Neuron (in vitro differentiated cells): Measurements from ENCODE around the gene TTC4.
"Not testable (repeated sequence)": the region's sequence is repeated elsewhere in the genome, so short reads cannot be mapped to it uniquely, and the experiment has no call there.

Experiments used
- H2AFZ ChIP-seq: one replicate; pipeline ENCODE4 v1.6.1; 2013; ENCODE audit warnings: low read depth, mild to moderate bottlenecking, inconsistent platforms, low read length, moderate library complexity
- H3K27me3 ChIP-seq: one replicate; pipeline ENCODE4 v1.6.1; 2013; ENCODE audit warnings: low read length; ENCODE audit not compliant: insufficient read depth
- H3K36me3 ChIP-seq: one replicate; pipeline ENCODE4 v1.6.1; 2013; ENCODE audit warnings: low read length; ENCODE audit not compliant: insufficient read depth
- H3K4me1 ChIP-seq: one replicate; pipeline ENCODE4 v1.6.1; 2013; ENCODE audit warnings: low read length; ENCODE audit not compliant: insufficient read depth
- H3K4me3 ChIP-seq: 2 replicates; pipeline ENCODE4 v1.5.1; 2013; ENCODE audit warnings: mild to moderate bottlenecking, low read length, moderate library complexity
- H3K9me3 ChIP-seq: one replicate; pipeline ENCODE4 v1.6.1; 2013; ENCODE audit warnings: low read length

TTC4 gene

GRCh38 chr1:54764133-54764921, 48.7 kb downstream of the TTC4 start, which contains the start of gene PARS2:
PARS2 (minus strand) TSS chr1:54764523; CDS start chr1:54759161, 5,362 bp downstream.
- peak within 1 kb of the TSS; percentile 98 for H3K4me3 ChIP-seq
- peaks cover 8% of the 10 kb centered on the region for H3K4me1 ChIP-seq
- no peaks in the 10 kb centered on the region for H3K9me3 ChIP-seq
- no peaks in the 10 kb centered on the region for H3K36me3 ChIP-seq
- H2AFZ ChIP-seq = peak within 1 kb of the TSS; percentile 78
- no peaks in the 10 kb centered on the region for H3K27me3 ChIP-seq

- Histone ChIP-seq H3K4me3 (peak overlapping the region; percentile 72), H3K9me3 (no peaks in the 10 kb centered on the region), H3K27me3 (no peaks in the 10 kb centered on the region), H3K36me3 (no peaks in the 10 kb centered on the region), H3K4me1 (peaks cover 8% of the 10 kb centered on the region), H2AFZ (peak overlapping the region; percentile 77)
These were observed 49.4 kb downstream of the TTC4 start for GRCh38 chr1:54764922-54765561.

GRCh38 chr1:54766726-54767125, 51.1 kb downstream of the TTC4 start:
- H3K36me3 ChIP-seq = no peaks in the 10 kb centered on the region
- peaks cover 8% of the 10 kb centered on the region for H3K4me1 ChIP-seq
- H3K9me3 ChIP-seq = no peaks in the 10 kb centered on the region
- H3K4me3 ChIP-seq = no peak overlapping the region
- H3K27me3 ChIP-seq = no peaks in the 10 kb centered on the region
- H2AFZ ChIP-seq = no peak overlapping the region

DNA sequence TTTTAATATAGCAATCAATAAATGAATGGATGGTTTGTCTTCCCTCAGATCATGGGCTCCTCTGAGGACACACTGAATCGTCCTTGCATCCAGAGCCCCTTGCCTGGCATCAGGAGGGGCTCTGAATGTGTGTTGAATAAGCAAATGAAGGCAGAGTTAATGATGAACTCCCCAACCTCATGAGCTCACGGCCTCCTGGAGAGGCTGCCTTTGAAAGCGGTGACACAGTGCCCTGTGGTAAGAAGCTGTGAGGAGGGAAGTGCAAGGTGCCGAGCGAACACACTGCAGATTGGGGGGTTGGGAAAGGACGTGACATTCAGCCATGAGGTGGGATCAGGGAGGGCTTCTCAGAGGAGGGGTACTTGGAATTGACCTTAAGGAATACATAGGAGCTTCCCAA, 51.9 kb downstream of the TTC4 start:
- Histone ChIP-seq H3K36me3 (no peaks in the 10 kb centered on the region), H3K4me3 (no peak overlapping the region), H3K4me1 (peaks cover 8% of the 10 kb centered on the region), H3K9me3 (no peaks in the 10 kb centered on the region), H3K27me3 (no peaks in the 10 kb centered on the region), H2AFZ (no peak overlapping the region)

- Histone ChIP-seq H3K36me3 (no peaks in the 10 kb centered on the region), H3K9me3 (no peaks in the 10 kb centered on the region), H3K4me1 (peaks cover 5% of the 10 kb centered on the region), H3K4me3 (no peak overlapping the region), H2AFZ (no peak overlapping the region), H3K27me3 (no peaks in the 10 kb centered on the region)
These were observed 52.4 kb downstream of the TTC4 start for GRCh38 chr1:54768093-54768492.

- no peak overlapping the region for H2AFZ ChIP-seq
- no peaks in the 10 kb centered on the region for H3K27me3 ChIP-seq
- no peaks in the 10 kb centered on the region for H3K9me3 ChIP-seq
These were observed 57.3 kb downstream of the TTC4 start for GRCh38 chr1:54772951-54773350.

GRCh38 chr1:54774820-54775498, 59.3 kb downstream of the TTC4 start:
- no peak overlapping the region for H3K4me3 ChIP-seq
- no peaks in the 10 kb centered on the region for H3K4me1 ChIP-seq
- H3K36me3 ChIP-seq = no peaks in the 10 kb centered on the region
- peaks cover 3% of the 10 kb centered on the region for H3K27me3 ChIP-seq
- H2AFZ ChIP-seq = no peak overlapping the region
- H3K9me3 ChIP-seq = no peaks in the 10 kb centered on the region

More at GRCh38 chr1:54772951-54773350, 57.3 kb downstream of the TTC4 start:
- no peaks in the 10 kb centered on the region for H3K36me3 ChIP-seq
- no peaks in the 10 kb centered on the region for H3K4me1 ChIP-seq
- H3K4me3 ChIP-seq = no peak overlapping the region

GRCh38 chr1:54775828-54776721, 60.4 kb downstream of the TTC4 start:
- H3K27me3 ChIP-seq, H3K36me3 ChIP-seq, H3K4me1 ChIP-seq, H3K9me3 ChIP-seq, H2AFZ ChIP-seq, H3K4me3 ChIP-seq: not testable (repeated sequence)

- Histone ChIP-seq H3K9me3 (no peaks in the 10 kb centered on the region), H3K27me3 (peaks cover 18% of the 10 kb centered on the region), H3K36me3 (no peaks in the 10 kb centered on the region), H3K4me3 (no peak overlapping the region), H2AFZ (no peak overlapping the region), H3K4me1 (no peaks in the 10 kb centered on the region)
These were observed 61.4 kb downstream of the TTC4 start for GRCh38 chr1:54777011-54777410.

DNA sequence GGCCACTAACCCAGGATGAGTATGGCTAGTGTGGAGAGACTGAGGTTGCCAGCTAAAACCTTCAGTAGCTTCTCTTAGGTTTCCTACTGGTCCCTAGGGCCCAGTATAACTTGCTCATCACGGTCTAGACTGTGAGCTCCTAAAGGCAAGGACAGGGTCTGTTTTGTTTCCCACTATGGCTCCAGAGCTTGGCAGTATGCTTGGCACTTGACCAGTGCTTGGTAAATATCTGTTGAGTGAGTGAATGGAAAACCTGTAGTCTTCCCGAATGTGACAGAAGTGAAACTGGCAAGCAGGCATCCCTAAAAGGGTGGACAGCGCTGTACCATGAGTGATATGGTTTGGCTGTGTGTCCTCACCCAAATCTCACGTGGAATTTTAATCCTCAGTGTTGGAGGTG, 61.8 kb downstream of the TTC4 start:
- no peaks in the 10 kb centered on the region for H3K36me3 ChIP-seq
- no peaks in the 10 kb centered on the region for H3K9me3 ChIP-seq
- H3K27me3 ChIP-seq = peaks cover 22% of the 10 kb centered on the region
- no peak overlapping the region for H2AFZ ChIP-seq
- H3K4me1 ChIP-seq = no peaks in the 10 kb centered on the region
- H3K4me3 ChIP-seq = no peak overlapping the region

GRCh38 chr1:54781023-54781723, 65.5 kb downstream of the TTC4 start:
- Histone ChIP-seq H3K4me3 (no peak overlapping the region), H3K27me3 (peaks cover 32% of the 10 kb centered on the region)

GRCh38 chr1:54782156-54782555, 66.5 kb downstream of the TTC4 start:
- no peaks in the 10 kb centered on the region for H3K9me3 ChIP-seq
- peaks cover 32% of the 10 kb centered on the region for H3K27me3 ChIP-seq
- no peaks in the 10 kb centered on the region for H3K36me3 ChIP-seq
- H3K4me3 ChIP-seq = no peak overlapping the region
- H3K4me1 ChIP-seq = no peaks in the 10 kb centered on the region
- no peak overlapping the region for H2AFZ ChIP-seq

More at GRCh38 chr1:54781023-54781723, 65.5 kb downstream of the TTC4 start:
- Histone ChIP-seq H3K36me3 (no peaks in the 10 kb centered on the region), H3K9me3 (no peaks in the 10 kb centered on the region), H2AFZ (no peak overlapping the region), H3K4me1 (no peaks in the 10 kb centered on the region)
